ENCODE results near the gene SERPINB8.

SERPINB8 gene

DNA sequence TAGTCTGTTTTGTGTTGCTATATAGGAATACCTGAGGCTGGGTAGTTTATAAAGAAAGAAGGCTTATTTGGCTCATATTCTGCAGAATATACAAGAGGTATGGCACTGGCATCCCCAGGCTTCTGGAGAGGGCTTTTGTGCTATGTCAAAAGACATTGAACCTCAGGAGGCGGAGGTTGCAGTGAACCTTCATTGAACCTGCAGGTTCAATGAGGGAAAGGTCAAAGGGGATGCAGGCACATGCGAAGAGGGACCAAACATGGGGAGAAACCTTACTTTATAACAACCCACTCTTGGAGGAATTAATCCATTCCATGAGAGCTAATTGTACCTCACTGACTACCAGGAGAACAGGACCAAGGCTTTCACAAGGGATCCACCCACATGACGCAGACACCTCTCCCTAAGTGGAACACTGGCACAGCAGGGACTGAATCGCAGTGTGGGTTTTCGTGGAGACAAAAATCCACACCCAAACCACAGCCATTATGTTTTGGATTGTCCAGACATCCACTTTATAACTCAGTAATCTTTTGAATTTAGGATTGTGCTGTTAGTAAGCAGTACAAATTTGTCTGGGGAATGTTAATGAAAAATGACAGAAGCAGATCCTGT is 4.1 kb upstream of the SERPINB8 start:
- DNase-seq: no peak

DNA sequence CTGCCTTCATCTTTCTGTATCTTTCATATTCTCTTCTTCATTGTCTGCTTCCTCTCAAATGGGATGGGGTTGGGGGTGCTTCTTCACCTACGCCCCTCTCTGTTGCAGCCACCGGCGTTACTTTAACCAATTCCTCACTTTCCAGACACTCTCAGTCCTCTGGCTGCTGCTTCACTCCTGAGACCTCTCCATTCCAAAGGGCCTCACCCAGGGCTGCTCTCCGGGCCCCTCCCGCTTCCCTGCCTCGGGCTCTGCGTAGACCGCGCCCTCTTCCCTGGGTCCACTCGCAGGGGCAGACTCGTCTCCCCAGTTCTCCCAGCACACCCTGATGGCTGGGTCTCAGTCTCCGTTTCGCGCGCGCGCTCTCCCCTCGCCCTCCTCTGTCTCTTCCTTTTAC is 926 bp downstream of the SERPINB8 start:
- DNase-seq: no peak

DNA sequence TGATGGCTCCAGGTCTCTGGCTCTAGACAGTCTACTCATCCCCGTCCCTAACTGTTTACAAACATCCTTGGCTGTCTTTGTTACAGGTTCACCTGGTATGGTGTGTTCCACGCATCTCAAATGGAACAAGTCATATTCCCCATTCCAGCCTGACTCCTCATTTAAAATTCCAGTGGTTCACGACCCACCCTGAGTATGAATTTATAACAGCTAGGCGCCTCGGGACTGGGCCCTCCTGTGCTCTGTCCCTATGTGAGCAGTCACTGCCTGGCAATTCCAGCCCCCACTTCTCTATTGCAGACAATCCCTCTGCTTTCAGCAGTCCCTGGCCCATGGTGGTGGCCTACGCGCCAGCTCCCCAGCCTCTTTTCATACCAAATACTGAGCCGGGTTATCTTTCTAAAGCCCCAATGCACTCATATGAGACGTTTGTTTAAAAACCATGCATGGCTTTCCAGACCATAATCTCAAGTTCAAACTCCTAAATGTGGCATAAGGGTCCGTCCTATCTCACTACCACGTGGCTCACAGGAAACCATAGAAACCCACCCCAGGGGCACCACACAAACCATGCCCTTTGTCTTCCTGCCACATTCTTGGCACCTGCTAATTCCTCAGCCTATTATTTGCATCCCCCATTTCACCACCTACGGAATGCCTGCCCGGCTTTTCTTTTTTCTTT is 1.6 kb downstream of the SERPINB8 start:
- no peak for DNase-seq

DNA sequence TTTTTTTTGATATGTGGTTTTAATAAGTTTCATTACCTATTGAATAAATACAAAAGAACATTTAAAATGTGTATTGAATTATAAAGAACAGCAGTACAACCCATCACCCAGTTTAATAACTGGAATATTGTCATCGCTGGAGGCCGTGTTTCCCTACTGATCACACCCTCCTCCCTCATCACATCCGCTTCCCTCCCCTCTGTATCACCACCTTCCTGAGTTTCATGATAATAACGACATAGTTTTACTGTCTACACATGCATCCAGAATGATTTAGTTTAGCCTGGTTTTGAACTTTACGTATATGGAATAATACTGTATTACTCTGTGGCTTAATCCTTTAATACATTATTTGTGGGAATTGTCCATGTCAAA is 2.1 kb downstream of the SERPINB8 start:
- no peak for DNase-seq

DNA sequence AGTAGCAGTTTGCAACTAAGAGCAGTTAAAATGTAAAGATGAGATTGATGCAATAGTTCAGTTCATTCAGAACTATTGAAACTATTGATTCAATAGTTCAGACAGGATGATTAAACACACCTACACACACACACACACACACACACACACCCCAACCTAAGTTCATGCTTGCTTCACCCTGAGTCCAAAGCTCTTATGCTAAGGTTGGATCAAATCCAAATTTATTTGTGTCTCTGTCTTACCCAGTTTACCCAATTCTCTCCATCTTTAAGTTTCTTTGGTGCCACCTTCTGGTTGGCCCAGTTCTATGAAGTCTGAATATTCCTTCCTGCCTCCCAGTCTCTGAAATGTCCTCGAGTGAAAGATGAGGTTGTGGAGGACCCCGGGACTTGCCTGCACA is 5.1 kb downstream of the SERPINB8 start:
- DNase-seq: no peak

DNA sequence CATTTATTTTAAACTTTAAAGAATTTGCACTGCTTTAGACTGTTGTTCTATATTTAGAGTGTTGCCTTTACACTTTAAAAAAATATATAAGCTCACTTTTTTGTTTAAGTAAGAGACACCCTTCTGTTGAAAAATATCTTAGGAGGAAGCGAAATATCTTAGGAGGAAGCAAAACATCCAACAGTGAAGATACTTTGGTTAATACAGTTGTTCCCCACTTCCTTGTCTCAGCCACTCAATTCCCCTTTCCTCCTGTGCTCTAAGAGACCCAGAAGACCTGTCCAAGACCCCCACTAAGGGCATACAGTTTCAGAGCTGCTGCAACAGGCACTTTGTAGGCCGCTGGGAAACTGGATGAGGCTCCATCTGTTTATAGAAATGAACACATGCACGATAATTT is 5.7 kb downstream of the SERPINB8 start:
- no peak for DNase-seq

GRCh38 chr18:63977040-63977439 is 7.2 kb downstream of the SERPINB8 start:
- DNase-seq: no peak

GRCh38 chr18:63979409-63979920 is 9.6 kb downstream of the SERPINB8 start:
- no peak for DNase-seq

DNA sequence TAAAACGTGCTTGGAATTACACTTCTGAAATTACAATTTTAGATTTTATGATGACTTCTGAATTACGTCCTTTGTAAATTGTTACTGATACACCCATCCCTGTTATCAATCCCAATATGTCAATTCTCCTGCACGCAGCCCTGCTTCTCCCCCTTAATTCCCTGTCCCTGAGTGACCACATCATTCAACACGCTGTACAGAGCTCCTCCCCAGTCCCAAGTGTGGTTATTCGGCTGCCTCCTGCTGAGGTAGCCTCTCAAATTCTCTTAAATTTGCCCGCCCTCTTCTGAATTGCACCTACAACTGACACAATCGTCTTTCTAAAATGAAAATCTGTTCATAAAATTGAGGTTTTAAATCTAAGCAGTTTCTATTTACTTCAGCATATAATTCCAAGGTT is 10.1 kb downstream of the SERPINB8 start:
- DNase-seq: no peak

- peak; percentile 42 for DNase-seq
Measured at GRCh38 chr18:63980896-63981460, 11.1 kb downstream of the SERPINB8 start.

- no peak for DNase-seq
Measured at GRCh38 chr18:63981719-63982118, 11.8 kb downstream of the SERPINB8 start.

DNA sequence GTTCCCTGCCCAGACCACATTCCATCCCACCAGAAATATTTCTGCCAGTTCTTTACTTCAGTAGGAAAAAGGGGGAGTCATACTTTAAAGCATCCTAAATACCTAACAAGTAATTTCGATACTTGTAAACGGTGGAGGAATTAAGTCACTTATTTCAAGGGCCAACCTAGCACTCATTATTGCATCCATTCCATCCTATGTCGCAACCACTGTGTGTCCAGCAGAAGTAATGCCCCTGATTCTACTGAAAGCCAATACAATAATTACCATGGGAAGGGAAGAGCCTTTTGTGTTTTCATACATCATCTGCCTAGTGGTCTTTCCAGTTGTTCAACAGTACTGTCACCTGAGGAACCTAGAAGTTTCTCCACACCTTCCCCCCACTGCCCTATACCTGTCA is 12.5 kb downstream of the SERPINB8 start:
- no peak for DNase-seq

DNA sequence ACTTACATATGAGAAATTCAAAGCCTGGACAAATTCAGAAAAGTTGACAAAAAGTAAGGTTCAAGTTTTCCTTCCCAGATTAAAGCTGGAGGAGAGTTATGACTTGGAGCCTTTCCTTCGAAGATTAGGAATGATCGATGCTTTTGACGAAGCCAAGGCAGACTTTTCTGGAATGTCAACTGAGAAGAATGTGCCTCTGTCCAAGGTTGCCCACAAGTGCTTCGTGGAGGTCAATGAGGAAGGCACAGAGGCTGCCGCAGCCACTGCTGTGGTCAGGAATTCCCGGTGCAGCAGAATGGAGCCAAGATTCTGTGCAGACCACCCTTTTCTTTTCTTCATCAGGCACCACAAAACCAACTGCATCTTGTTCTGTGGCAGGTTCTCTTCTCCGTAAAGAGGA is 17.0 kb downstream of the SERPINB8 start:
- no peak for DNase-seq

DNA sequence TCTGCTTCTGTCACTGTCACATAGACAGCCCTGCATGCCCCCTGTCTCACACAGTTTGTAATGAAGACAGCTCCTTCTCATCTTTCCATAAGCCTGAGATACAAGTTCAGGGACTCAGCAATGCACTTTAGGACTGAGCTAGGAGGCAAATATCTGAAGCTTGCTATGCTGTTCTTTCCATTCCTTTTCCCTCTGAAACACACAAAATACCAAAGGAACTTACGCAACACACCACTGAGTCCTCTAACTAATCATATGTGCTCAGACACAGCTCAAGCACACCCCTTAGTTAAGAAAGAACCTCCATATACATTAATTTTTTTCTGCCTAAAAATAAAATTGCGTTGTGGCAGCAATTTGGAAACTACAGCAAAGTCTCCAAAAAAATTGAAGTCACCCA is 17.9 kb downstream of the SERPINB8 start:
- no peak for DNase-seq

- no peak for DNase-seq
Measured at GRCh38 chr18:63992751-63993150, 22.9 kb downstream of the SERPINB8 start.

DNA sequence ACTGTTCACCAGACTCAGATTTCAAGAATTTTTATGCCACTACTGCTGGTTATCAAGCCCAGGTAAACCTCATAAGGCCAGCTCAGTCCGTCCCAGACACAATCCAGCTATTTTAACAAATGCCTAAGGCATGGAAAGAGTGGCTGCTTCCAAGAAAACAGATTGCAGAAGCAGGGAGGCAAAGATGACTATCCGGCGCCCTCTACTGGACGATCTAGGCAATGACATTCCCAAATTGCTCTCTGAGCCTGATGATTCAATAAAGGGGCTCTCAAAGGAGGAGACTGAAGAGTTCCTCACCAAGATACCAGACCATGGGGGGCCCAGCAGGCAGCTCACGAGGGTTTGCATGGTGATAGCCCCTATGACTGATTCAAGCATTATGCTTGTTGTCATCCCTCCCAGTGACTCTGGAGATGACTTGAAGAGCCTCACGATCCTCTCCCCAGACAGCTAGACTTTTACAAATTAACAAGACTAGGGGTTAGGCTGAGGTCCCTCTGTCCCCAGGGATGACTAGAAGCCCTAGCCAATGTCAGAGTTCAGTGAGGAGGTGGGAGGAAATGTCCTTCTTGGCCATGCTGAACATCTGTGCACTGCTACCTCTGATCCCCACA is 25.0 kb downstream of the SERPINB8 start:
- no peak for DNase-seq

- DNase-seq: no peak
Measured at GRCh38 chr18:63997041-63997440, 27.2 kb downstream of the SERPINB8 start.

- no peak for DNase-seq
Measured at GRCh38 chr18:63997606-63998005, 27.7 kb downstream of the SERPINB8 start.

- no peak for DNase-seq
Measured at GRCh38 chr18:63999871-64000270, 30.0 kb downstream of the SERPINB8 start.

- DNase-seq: no peak
Measured at GRCh38 chr18:64002581-64002980, 32.7 kb downstream of the SERPINB8 start.

GRCh38 chr18:64009305-64009704 is 39.4 kb downstream of the SERPINB8 start:
- no peak for DNase-seq

GRCh38 chr18:64011513-64011912 is 41.6 kb downstream of the SERPINB8 start:
- DNase-seq: no peak

GRCh38 chr18:64017870-64018269 is 48.0 kb downstream of the SERPINB8 start:
- DNase-seq: no peak
